HG03108 (cell line): ENCODE data around the gene ZKSCAN4.
A peak's percentile ranks its signal among the peaks of the same experiment; 100 is the strongest.

Experiments used
- ATAC-seq: cut with Tn5 transposase; IDR thresholded peaks from one replicate; pipeline ENCODE4 v1.9.1; 2021; ENCODE audit warnings: moderate library complexity; ENCODE audit not compliant: unreplicated experiment

Gene ZKSCAN4

GRCh38 chr6:28250747-28251146, 1.3 kb downstream of the ZKSCAN4 start:
- no peak for ATAC-seq

GRCh38 chr6:28248916-28249315, 3.2 kb downstream of the ZKSCAN4 start:
- ATAC-seq = no peak

GRCh38 chr6:28245206-28245941, 6.7 kb downstream of the ZKSCAN4 start:
- no peak for ATAC-seq

- ATAC-seq = no peak
These were observed 8.1 kb downstream of the ZKSCAN4 start for GRCh38 chr6:28243946-28244345.

GRCh38 chr6:28240471-28240870, 11.6 kb downstream of the ZKSCAN4 start:
- no peak for ATAC-seq

GRCh38 chr6:28239636-28240035, 12.4 kb downstream of the ZKSCAN4 start:
- no peak for ATAC-seq

- ATAC-seq = no peak
These were observed 16.1 kb downstream of the ZKSCAN4 start for GRCh38 chr6:28235912-28236452.

GRCh38 chr6:28232785-28233184, 19.3 kb downstream of the ZKSCAN4 start:
- ATAC-seq = no peak

GRCh38 chr6:28226460-28226859, 25.6 kb downstream of the ZKSCAN4 start:
- no peak for ATAC-seq

- peak; percentile 82 for ATAC-seq
These were observed 26.8 kb downstream of the ZKSCAN4 start, which contains the start of gene ZSCAN9 for GRCh38 chr6:28225056-28225834. TSS of gene ZSCAN9 (plus strand) at chr6:28225275. CDS start at chr6:28227085, 1,810 bp downstream.

- ATAC-seq = no peak
These were observed 27.7 kb downstream of the ZKSCAN4 start for GRCh38 chr6:28224131-28225055.

GRCh38 chr6:28220257-28221133, 31.6 kb downstream of the ZKSCAN4 start:
- no peak for ATAC-seq

GRCh38 chr6:28218312-28219248, 33.5 kb downstream of the ZKSCAN4 start:
- ATAC-seq = peak; percentile 76

- no peak for ATAC-seq
These were observed 34.2 kb downstream of the ZKSCAN4 start for GRCh38 chr6:28217890-28218289.

- no peak for ATAC-seq
These were observed 36.6 kb downstream of the ZKSCAN4 start for GRCh38 chr6:28215425-28215824.

GRCh38 chr6:28213213-28213523, 38.9 kb downstream of the ZKSCAN4 start:
- ATAC-seq = no peak

- ATAC-seq = peak; percentile 55
These were observed 39.4 kb downstream of the ZKSCAN4 start for GRCh38 chr6:28212510-28213212.

- peak; percentile 9 for ATAC-seq
These were observed 40.1 kb downstream of the ZKSCAN4 start for GRCh38 chr6:28211840-28212509.
